ENCODE results near the gene ANAPC15. TPM values are rescaled to one million over a fixed set of nuclear protein-coding genes. Genes with fewer than 3 reads are reported as not detected.

Gene ANAPC15
- total and polyA plus RNA-seq, 10 donors = 16.5 to 65.6 (median 28.1) TPM

DNA sequence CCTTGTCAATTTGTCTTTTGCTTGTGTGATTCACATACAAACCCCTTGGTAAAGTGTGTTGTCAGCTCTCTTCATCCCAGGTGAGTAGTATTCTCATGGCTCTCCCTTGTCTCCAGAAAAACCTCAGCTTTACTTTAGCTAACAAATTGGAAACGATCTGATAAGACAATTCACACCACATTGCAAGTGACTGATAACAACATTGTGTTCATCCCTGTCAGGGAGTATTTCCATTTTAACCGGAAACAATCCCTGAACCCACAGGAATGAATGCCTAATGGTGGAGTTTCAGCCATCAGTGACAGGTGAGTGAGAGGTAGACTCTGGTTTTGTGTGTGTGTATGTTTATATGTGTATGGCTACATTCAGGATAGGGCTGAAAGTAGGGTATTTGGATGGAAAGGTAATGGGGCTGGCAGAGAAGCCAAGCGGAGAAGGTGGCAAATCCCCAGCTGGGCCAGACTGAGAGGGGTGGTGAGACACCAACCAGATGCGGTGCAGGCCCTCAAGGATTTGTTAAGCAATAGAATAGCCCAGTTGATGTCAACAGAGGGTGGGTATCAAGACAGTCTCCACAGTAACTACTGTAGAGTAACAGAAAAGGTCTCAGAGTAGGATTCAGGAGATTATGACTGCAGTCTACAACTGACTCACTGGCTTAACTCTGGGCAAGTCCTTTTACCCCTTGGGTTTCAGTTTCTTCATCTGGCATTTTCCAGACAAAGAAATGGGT lies 24.3 kb downstream of the ANAPC15 start:
- H3K4me1 ChIP-seq = peaks cover 0 to 34% (median 19%) of the 10 kb centered on the region in 6 donors
- TF ChIP-seq, protein P1, sequence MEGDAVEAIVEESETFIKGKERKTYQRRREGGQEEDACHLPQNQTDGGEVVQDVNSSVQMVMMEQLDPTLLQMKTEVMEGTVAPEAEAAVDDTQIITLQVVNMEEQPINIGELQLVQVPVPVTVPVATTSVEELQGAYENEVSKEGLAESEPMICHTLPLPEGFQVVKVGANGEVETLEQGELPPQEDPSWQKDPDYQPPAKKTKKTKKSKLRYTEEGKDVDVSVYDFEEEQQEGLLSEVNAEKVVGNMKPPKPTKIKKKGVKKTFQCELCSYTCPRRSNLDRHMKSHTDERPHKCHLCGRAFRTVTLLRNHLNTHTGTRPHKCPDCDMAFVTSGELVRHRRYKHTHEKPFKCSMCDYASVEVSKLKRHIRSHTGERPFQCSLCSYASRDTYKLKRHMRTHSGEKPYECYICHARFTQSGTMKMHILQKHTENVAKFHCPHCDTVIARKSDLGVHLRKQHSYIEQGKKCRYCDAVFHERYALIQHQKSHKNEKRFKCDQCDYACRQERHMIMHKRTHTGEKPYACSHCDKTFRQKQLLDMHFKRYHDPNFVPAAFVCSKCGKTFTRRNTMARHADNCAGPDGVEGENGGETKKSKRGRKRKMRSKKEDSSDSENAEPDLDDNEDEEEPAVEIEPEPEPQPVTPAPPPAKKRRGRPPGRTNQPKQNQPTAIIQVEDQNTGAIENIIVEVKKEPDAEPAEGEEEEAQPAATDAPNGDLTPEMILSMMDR (IDR thresholded peaks at IDR 0.05 in 8 of 11, conservative IDR thresholded peaks at IDR 0.05 in 3 of 11) = no peak
- TF ChIP-seq POLR2A (IDR thresholded peaks at IDR 0.05) (no peak), POLR2AphosphoS5 (IDR thresholded peaks at IDR 0.05) (no peak)
- H3K9me3 ChIP-seq = no peaks in the 10 kb centered on the region
- no peak for DNase-seq
- H3K27ac ChIP-seq = no peak overlapping the region
- H3K4me3 ChIP-seq = no peak overlapping the region
- H3K27me3 ChIP-seq (replicated peaks in 1 of 7) = no peaks in the 10 kb centered on the region
- intact Hi-C loops (cut with DNase I; ENCODE audit: low total_unique reads) = no loop called here
- H3K36me3 ChIP-seq = peaks cover 0 to 51% (median 14%) of the 10 kb centered on the region in 6 donors
- WGBS, 5 donors = 81 to 97% (median 89%) methylated on average over 4 of the region's 4 CpGs

GRCh38 chr11:72085621-72086351 lies 26.7 kb downstream of the ANAPC15 start:
- Histone ChIP-seq H3K4me1 (peaks cover 5 to 41% (median 17%) of the 10 kb centered on the region in 6 donors), H3K4me3 (no peak overlapping the region), H3K36me3 (peaks cover 0 to 48% (median 14%) of the 10 kb centered on the region in 6 donors), H3K27me3 (replicated peaks in 1 of 7) (no peaks in the 10 kb centered on the region), H3K9me3 (no peaks in the 10 kb centered on the region), H3K27ac (no peak overlapping the region)
- WGBS, 5 donors = 91 to 99% (median 98%) methylated on average over 3 of the region's 3 CpGs
- intact Hi-C loops (cut with DNase I; ENCODE audit: low total_unique reads) = no loop called here
- TF ChIP-seq, protein P1 (IDR thresholded peaks at IDR 0.05 in 8 of 11, conservative IDR thresholded peaks at IDR 0.05 in 3 of 11) = no peak
- no peak for TF ChIP-seq POLR2A (IDR thresholded peaks at IDR 0.05)
- TF ChIP-seq POLR2AphosphoS5 (IDR thresholded peaks at IDR 0.05) = no peak
- DNase-seq = no peak

DNA sequence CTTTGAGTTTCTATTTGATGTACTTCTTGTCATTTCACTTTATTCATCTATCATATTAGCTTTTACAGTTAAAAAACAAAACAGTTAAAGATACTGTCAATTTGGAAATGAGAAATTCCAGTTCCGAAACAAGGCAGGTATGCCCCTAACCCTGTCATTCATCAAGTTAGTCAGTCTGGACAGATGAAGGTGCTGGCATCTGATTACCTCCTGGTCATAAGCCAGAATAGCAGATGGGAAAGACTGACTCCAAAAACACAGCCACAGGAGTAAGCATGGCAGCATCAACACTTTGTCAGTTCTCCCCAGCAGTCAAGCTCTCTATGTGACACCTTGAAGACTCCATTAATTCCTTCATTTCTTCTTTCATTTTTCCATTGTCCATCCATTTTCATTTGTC lies 27.5 kb downstream of the ANAPC15 start:
- H3K9me3 ChIP-seq = no peaks in the 10 kb centered on the region
- no peak for DNase-seq
- H3K36me3 ChIP-seq = peaks cover 0 to 40% (median 12%) of the 10 kb centered on the region in 6 donors
- H3K4me3 ChIP-seq = no peak overlapping the region
- H3K4me1 ChIP-seq = peaks cover 5 to 34% (median 14%) of the 10 kb centered on the region in 6 donors
- no peak overlapping the region for H3K27ac ChIP-seq
- TF ChIP-seq, protein P1 (IDR thresholded peaks at IDR 0.05 in 8 of 11, conservative IDR thresholded peaks at IDR 0.05 in 3 of 11) = no peak
- WGBS, 5 donors = 88 to 100% (median 97%) methylated on average over 1 of the region's 1 CpG
- H3K27me3 ChIP-seq (replicated peaks in 1 of 7) = no peaks in the 10 kb centered on the region
- intact Hi-C loops (cut with DNase I; ENCODE audit: low total_unique reads) = no loop called here

- no peaks in the 10 kb centered on the region for H3K9me3 ChIP-seq
- WGBS, 5 donors = 88 to 94% (median 89%) methylated on average over 4 of the region's 4 CpGs
- TF ChIP-seq, protein P1 (IDR thresholded peaks at IDR 0.05 in 8 of 11, conservative IDR thresholded peaks at IDR 0.05 in 3 of 11) = no peak
- TF ChIP-seq POLR2A (IDR thresholded peaks at IDR 0.05) (no peak), POLR2AphosphoS5 (IDR thresholded peaks at IDR 0.05) (no peak)
- H3K27me3 ChIP-seq (replicated peaks in 1 of 7) = no peaks in the 10 kb centered on the region
- H3K4me1 ChIP-seq = peaks cover 7 to 38% (median 23%) of the 10 kb centered on the region in 6 donors
- H3K36me3 ChIP-seq = peaks cover 0 to 31% (median 5%) of the 10 kb centered on the region in 6 donors
- intact Hi-C loops (cut with DNase I; ENCODE audit: low total_unique reads) = no loop called here
- no peak overlapping the region for H3K27ac ChIP-seq
- no peak for DNase-seq
- no peak overlapping the region for H3K4me3 ChIP-seq
Observed at GRCh38 chr11:72084076-72084475, 28.4 kb downstream of the ANAPC15 start.
